Transverse colon (tissue), 4 donors: ENCODE results near the gene ZBTB7C. TPM values are rescaled to one million over a fixed set of nuclear protein-coding genes. Genes with fewer than 3 reads are reported as not detected.

ENCODE experiments used
- DNase-seq: peaks from one replicate; pipeline ENCODE4 v3.0.0-alpha.2; 2019
- H3K27ac ChIP-seq, 4 donors: fragments of 200-600 bp; sonication (generic); 2 replicates each; pipeline ENCODE4 v1.5.1; 2016 to 2018; ENCODE audit warnings: inconsistent platforms in 4 of 4
- H3K27me3 ChIP-seq: fragments of 200-600 bp; sonication (generic); 2 replicates; pipeline ENCODE4 v1.5.1; 2017; ENCODE audit warnings: inconsistent platforms
- H3K36me3 ChIP-seq, 4 donors: fragments of 200-600 bp; sonication (generic); 2 replicates each; pipeline ENCODE4 v1.5.1; 2017 to 2019; ENCODE audit warnings: inconsistent platforms in 4 of 4
- H3K4me1 ChIP-seq, 4 donors: fragments of 200-600 bp; sonication (generic); 2 replicates each; pipeline ENCODE4 v1.5.1; 2017 to 2020; ENCODE audit warnings: inconsistent platforms in 4 of 4
- H3K4me3 ChIP-seq, 4 donors: fragments of 200-600 bp; sonication (generic); 1 replicate in 1 of 4; 2 replicates in 3 of 4; pipeline versions ENCODE4 v1.5.1 to v1.6.1; 2017 to 2019; ENCODE audit warnings: inconsistent platforms in 4 of 4
- H3K9me3 ChIP-seq, 2 donors: fragments of 200-600 bp; sonication (generic); 2 replicates each; pipeline ENCODE4 v1.5.1; 2017 to 2019; ENCODE audit warnings: inconsistent platforms in 2 of 2
- CTCF ChIP-seq, 5 experiments: fragments of 200-600 bp in 3 of 5; fragments of 450-650 bp in 2 of 5; sonication (generic) in 3 of 5; IDR thresholded peaks; 1 replicate in 2 of 5; 2 replicates in 3 of 5; pipeline ENCODE4 v1.5.1; 2016 to 2017; ENCODE audit warnings: antibody characterized with exemption in 5 of 5, inconsistent platforms in 3 of 5, mild to moderate bottlenecking in 2 of 5, moderate library complexity in 1 of 5
- EP300 ChIP-seq: sonication (generic); formaldehyde crosslinking; IDR thresholded peaks from one replicate; pipeline ENCODE4 v1.6.1; 2017; ENCODE audit warnings: antibody characterized with exemption, low read depth
- POLR2A ChIP-seq: fragments of 450-650 bp; IDR thresholded peaks from one replicate; pipeline ENCODE4 v1.6.1; 2016; ENCODE audit warnings: antibody characterized with exemption, mild to moderate bottlenecking, moderate library complexity
- POLR2AphosphoS5 ChIP-seq, 3 donors: sonication (generic); formaldehyde crosslinking; IDR thresholded peaks; one replicate each; pipeline ENCODE4 v1.6.1; 2016; ENCODE audit warnings: antibody characterized with exemption in 3 of 3
- WGBS, 2 donors: methylation state at CpG; one replicate each; pipeline ENCODE4 v1.1.5; 2018; ENCODE audit warnings: low coverage in 1 of 2; 5-methylcytosine and 5-hydroxymethylcytosine counted together
- in situ Hi-C, 4 donors: fragments of 200-750 bp; cut with MboI; loops; one replicate each; pipeline versions ENCODE4 v1.15.0 to v1.15.1; 2017; ENCODE audit warnings: low sequenced_read_pairs in 3 of 4, low pct_ligation_motif_present in 1 of 4, low pct_unique_long_range_greater_than_20kb in 1 of 4
- intact Hi-C: fragments of 100-400 bp; cut with DNase I; formaldehyde crosslinking; loops from one replicate; pipeline ENCODE4 v1.15.1; 2023; ENCODE audit warnings: low total_unique reads
- total RNA-seq, 4 donors: library from RNA; depleted of rRNA; stranded (reverse); fragments of >200 nt; gene quantifications; one replicate each; pipeline ENCODE4 v1.1.0, GENCODE V29; 2016

The ZBTB7C gene
- total RNA-seq, 4 donors from 2014 or later: 38.4 to 81.2 (median 47.5) TPM

GRCh38 chr18:48163738-48164115 is 245.5 kb downstream of the ZBTB7C start:
- TF ChIP-seq POLR2A (no peak), POLR2AphosphoS5 (IDR thresholded peaks at IDR 0.05) (no peak), EP300 (no peak), CTCF (IDR thresholded peaks at IDR 0.05) (no peak)
- peaks cover 19 to 69% (median 45%) of the 10 kb centered on the region in 4 donors for H3K4me1 ChIP-seq
- H3K4me3 ChIP-seq: no peak overlapping the region
- 84 to 86% methylated on average over 1 to 3 of the region's 3 CpGs for WGBS, 2 donors
- in situ Hi-C loops (no loop called here), intact Hi-C loops (loop anchor here (10.0 kb wide), 1 partner anchor 251 kb away; no protein-coding TSS in a partner anchor)
- H3K27me3 ChIP-seq: no peaks in the 10 kb centered on the region
- no peak overlapping the region for H3K27ac ChIP-seq
- H3K36me3 ChIP-seq: no peaks in the 10 kb centered on the region
- no peak for DNase-seq
- H3K9me3 ChIP-seq: no peaks in the 10 kb centered on the region

DNA sequence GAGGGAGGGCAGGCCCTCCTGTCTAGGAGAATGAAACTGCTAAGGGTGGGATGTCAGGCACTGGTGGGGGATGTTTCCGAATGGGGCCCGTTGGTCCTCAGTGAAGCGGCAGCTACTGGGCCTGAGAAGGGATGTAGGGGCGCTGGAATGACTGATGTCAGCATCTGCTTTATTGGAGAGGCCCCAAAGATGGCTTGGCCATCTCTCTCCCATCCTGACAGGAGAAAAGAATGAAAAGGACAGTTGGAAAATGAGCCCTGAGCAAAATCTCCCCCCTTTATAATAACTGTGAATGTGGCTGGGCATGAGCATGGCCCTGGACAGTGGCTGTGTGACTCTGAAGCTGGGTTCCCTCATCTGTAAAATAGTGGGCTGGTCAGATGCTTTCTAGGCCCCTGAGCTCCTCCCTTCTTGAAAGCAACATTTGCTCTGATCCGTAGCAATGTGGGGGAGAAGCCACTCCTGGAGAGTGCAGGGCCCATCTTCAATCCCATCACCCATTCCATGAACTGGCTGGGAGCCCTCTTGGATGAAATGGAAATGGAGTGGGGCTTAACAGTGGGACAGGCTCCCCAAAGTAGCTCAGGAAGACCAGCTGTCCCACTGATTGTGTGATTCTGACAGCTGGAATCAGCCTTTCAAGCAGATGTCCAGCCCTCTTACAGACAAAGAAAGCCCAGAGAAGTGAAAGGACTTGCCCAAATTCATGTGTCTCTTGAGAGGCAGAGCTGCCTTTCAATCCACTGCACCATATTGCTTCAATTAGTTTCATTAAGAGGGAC is 246.0 kb downstream of the ZBTB7C start:
- in situ Hi-C loops (no loop called here), intact Hi-C loops (loop anchor here (10.0 kb wide), 1 partner anchor 252 kb away; no protein-coding TSS in a partner anchor)
- Histone ChIP-seq H3K9me3 (no peaks in the 10 kb centered on the region), H3K27me3 (no peaks in the 10 kb centered on the region), H3K4me3 (no peak overlapping the region), H3K36me3 (no peaks in the 10 kb centered on the region), H3K27ac (peak overlapping the region; percentile 88 to 93 (median 92)), H3K4me1 (peaks cover 19 to 63% (median 42%) of the 10 kb centered on the region in 4 donors)
- no peak for DNase-seq
- TF ChIP-seq CTCF (IDR thresholded peaks at IDR 0.05): no peak
- no peak for TF ChIP-seq EP300
- no peak for TF ChIP-seq POLR2AphosphoS5 (IDR thresholded peaks at IDR 0.05)
- no peak for TF ChIP-seq POLR2A
- WGBS, 2 donors: 90% methylated on average over 5 of the region's 5 CpGs; no CpG with 5 or more reads in 1 of the 2 donors

- 7% methylated on average over 13 of the region's 38 CpGs; no CpG with 5 or more reads in 1 of the 2 donors for WGBS, 2 donors
- H3K27me3 ChIP-seq: no peaks in the 10 kb centered on the region
- peaks cover 15 to 53% (median 38%) of the 10 kb centered on the region in 4 donors for H3K4me1 ChIP-seq
- TF ChIP-seq POLR2A: peak; percentile 19
- no peak for TF ChIP-seq POLR2AphosphoS5 (IDR thresholded peaks at IDR 0.05)
- H3K36me3 ChIP-seq: no peaks in the 10 kb centered on the region
- no peaks in the 10 kb centered on the region for H3K9me3 ChIP-seq
- intact Hi-C loops (loop anchor here (10.0 kb wide), 1 partner anchor 253 kb away; no protein-coding TSS in a partner anchor), in situ Hi-C loops (no loop called here)
- H3K27ac ChIP-seq: peak overlapping the region; percentile 88 to 93 (median 92)
- DNase-seq: no peak
- H3K4me3 ChIP-seq: peak overlapping the region; percentile 28 to 60 (median 52)
Measured at GRCh38 chr18:48161911-48162698, 247.1 kb downstream of the ZBTB7C start.

- intact Hi-C loops: loop anchor here (10.0 kb wide), 1 partner anchor 253 kb away; no protein-coding TSS in a partner anchor
- no peaks in the 10 kb centered on the region for H3K9me3 ChIP-seq
- H3K4me1 ChIP-seq: peaks cover 15 to 45% (median 31%) of the 10 kb centered on the region in 4 donors
- WGBS, 2 donors: 2 to 15% methylated on average over 11 to 28 of the region's 53 CpGs
- H3K36me3 ChIP-seq: no peaks in the 10 kb centered on the region
- in situ Hi-C loops: no loop called here
- peak overlapping the region; percentile 28 to 60 (median 52) for H3K4me3 ChIP-seq
- H3K27ac ChIP-seq: peak overlapping the region; percentile 88 to 93 (median 92)
- TF ChIP-seq CTCF (IDR thresholded peaks at IDR 0.05) (no peak), POLR2AphosphoS5 (IDR thresholded peaks at IDR 0.05) (peak; percentile 11 to 70 (median 63)), EP300 (no peak), POLR2A (peak; percentile 87)
- no peaks in the 10 kb centered on the region for H3K27me3 ChIP-seq
- DNase-seq: peak; percentile 91
Measured at GRCh38 chr18:48161191-48161910, 247.8 kb downstream of the ZBTB7C start.
